WERI-Rb-1 (cell line): ENCODE measurements around the gene MC3R.

Experiments
- DNase-seq: peaks from one replicate; pipeline ENCODE4 v3.0.0-alpha.2; 2020
- H3K27ac ChIP-seq: fragments of 250-450 bp; sonication (Bioruptor Pico); 2 replicates; pipeline ENCODE4 v1.5.1; 2020; ENCODE audit warnings: mild to moderate bottlenecking, moderate library complexity
- H3K27me3 ChIP-seq: fragments of 250-450 bp; sonication (Bioruptor Pico); 2 replicates; pipeline ENCODE4 v1.5.1; 2021; ENCODE audit warnings: mild to moderate bottlenecking, low read depth, moderate library complexity; ENCODE audit not compliant: insufficient read depth, severe bottlenecking
- H3K36me3 ChIP-seq: fragments of 250-450 bp; sonication (Bioruptor Pico); 2 replicates; pipeline ENCODE4 v1.5.1; 2020; ENCODE audit warnings: mild to moderate bottlenecking, moderate library complexity
- H3K4me3 ChIP-seq: 2 replicates; pipeline ENCODE4 v1.5.1; 2011; ENCODE audit warnings: low read depth, mild to moderate bottlenecking, control low read depth, low read length
- H3K9me3 ChIP-seq: fragments of 250-450 bp; sonication (Bioruptor Pico); 2 replicates; pipeline ENCODE4 v1.5.1; 2021; ENCODE audit warnings: mild to moderate bottlenecking, moderate library complexity; ENCODE audit not compliant: severe bottlenecking
- CTCF ChIP-seq: IDR thresholded peaks from 2 replicates; pipeline ENCODE4 v1.5.1; 2011; ENCODE audit warnings: low read depth, mild to moderate bottlenecking, control low read depth, inconsistent platforms, low read length

Gene MC3R

GRCh38 chr20:56249956-56250355 lies 1.4 kb downstream of the MC3R start:
- no peak for DNase-seq
- peaks cover 75% of the 10 kb centered on the region for H3K27me3 ChIP-seq
- no peaks in the 10 kb centered on the region for H3K9me3 ChIP-seq
- H3K27ac ChIP-seq, result no peak overlapping the region
- no peak for TF ChIP-seq CTCF
- H3K4me3 ChIP-seq, result no peak overlapping the region
- H3K36me3 ChIP-seq, result no peaks in the 10 kb centered on the region

GRCh38 chr20:56257604-56258003 lies 9.1 kb downstream of the MC3R start:
- H3K9me3 ChIP-seq, result no peaks in the 10 kb centered on the region
- H3K36me3 ChIP-seq, result no peaks in the 10 kb centered on the region
- TF ChIP-seq CTCF, result no peak
- peaks cover 74% of the 10 kb centered on the region for H3K27me3 ChIP-seq
- DNase-seq, result no peak
- H3K27ac ChIP-seq, result no peak overlapping the region
- H3K4me3 ChIP-seq, result no peak overlapping the region

GRCh38 chr20:56259948-56260347 lies 11.4 kb downstream of the MC3R start:
- H3K27ac ChIP-seq, result no peak overlapping the region
- H3K9me3 ChIP-seq, result no peaks in the 10 kb centered on the region

GRCh38 chr20:56268536-56268935 lies 20.0 kb downstream of the MC3R start:
- no peak overlapping the region for H3K4me3 ChIP-seq
- TF ChIP-seq CTCF, result no peak
- DNase-seq, result no peak
- peaks cover 63% of the 10 kb centered on the region for H3K27me3 ChIP-seq
- H3K36me3 ChIP-seq, result no peaks in the 10 kb centered on the region
- no peak overlapping the region for H3K27ac ChIP-seq
- no peaks in the 10 kb centered on the region for H3K9me3 ChIP-seq

More at GRCh38 chr20:56259948-56260347, 11.4 kb downstream of the MC3R start:
- Histone ChIP-seq H3K27me3 (peaks cover 66% of the 10 kb centered on the region), H3K36me3 (no peaks in the 10 kb centered on the region), H3K4me3 (no peak overlapping the region)
- DNase-seq, result no peak
- no peak for TF ChIP-seq CTCF

- Histone ChIP-seq H3K9me3 (no peaks in the 10 kb centered on the region), H3K4me3 (no peak overlapping the region), H3K27ac (no peak overlapping the region), H3K27me3 (peaks cover 49% of the 10 kb centered on the region), H3K36me3 (no peaks in the 10 kb centered on the region)
- DNase-seq, result no peak
- TF ChIP-seq CTCF, result no peak
These were observed 23.4 kb downstream of the MC3R start for GRCh38 chr20:56271974-56272373.

GRCh38 chr20:56273491-56273890 lies 25.0 kb downstream of the MC3R start:
- Histone ChIP-seq H3K9me3 (no peaks in the 10 kb centered on the region), H3K36me3 (no peaks in the 10 kb centered on the region), H3K27ac (no peak overlapping the region), H3K4me3 (no peak overlapping the region), H3K27me3 (peaks cover 49% of the 10 kb centered on the region)
- DNase-seq, result no peak
- no peak for TF ChIP-seq CTCF
